SK-N-SH (cell line): Measurements from ENCODE around the gene MTUS2. TPM values are rescaled to one million over a fixed set of nuclear protein-coding genes. Genes with fewer than 3 reads are reported as not detected.

Experiments
- CTCF ChIA-PET: fragments of 300-600, 350-600 bp; formaldehyde crosslinking; extraction: SDS; loops from one replicate; lab custom pipeline; 2021; lab: Yijun Ruan, JAX
- POLR2A ChIA-PET: fragments of 350-600 bp; sonication (Branson Sonifier 250); formaldehyde crosslinking; extraction: SDS; loops from one replicate; lab custom pipeline; 2020; ENCODE audit warnings: antibody characterized with exemption, inconsistent platforms; lab: Yijun Ruan, JAX
- DNase-seq: peaks from one replicate; pipeline ENCODE4 v3.0.0; 2012
- H2AFZ ChIP-seq: fragments of 200-600 bp; sonication (generic); 2 replicates; pipeline ENCODE4 v1.8.1; 2016; ENCODE audit warnings: antibody characterized with exemption, mild to moderate bottlenecking, low read depth
- H3F3A ChIP-seq: fragments of 200-600 bp; sonication (generic); replicated peaks from 2 replicates; pipeline ENCODE3; 2016; ENCODE audit warnings: antibody characterized with exemption, mild to moderate bottlenecking; ENCODE audit not compliant: insufficient read depth
- H3K27ac ChIP-seq, 2 experiments: fragments of 200-500 bp in 1 of 2; fragments of 200-600 bp in 1 of 2; sonication (Bioruptor generic) in 1 of 2; sonication (generic), shearing (Covaris generic) in 1 of 2; 2 replicates each; pipeline versions ENCODE4 v1.5.1 to v1.6.1; 2014 to 2016; ENCODE audit warnings: low read depth in 2 of 2, inconsistent platforms in 1 of 2, low read length in 1 of 2, mild to moderate bottlenecking in 1 of 2, mixed read lengths in 1 of 2
- H3K27me3 ChIP-seq: fragments of 200-600 bp; sonication (generic), shearing (Covaris generic); 2 replicates; pipeline ENCODE4 v1.6.1; 2016; ENCODE audit warnings: mixed run types; ENCODE audit not compliant: insufficient read depth
- H3K36me3 ChIP-seq, 2 experiments: fragments of 200-500 bp in 1 of 2; fragments of 200-600 bp in 1 of 2; sonication (Bioruptor generic) in 1 of 2; sonication (generic) in 1 of 2; replicated peaks in 1 of 2; 2 replicates each; pipeline versions ENCODE3 to v1.5.1; 2014 to 2016; ENCODE audit warnings: low read length in 1 of 2, mild to moderate bottlenecking in 1 of 2; ENCODE audit not compliant: insufficient read depth in 2 of 2, control insufficient read depth in 1 of 2
- H3K4me1 ChIP-seq, 2 experiments: fragments of 200-500 bp in 1 of 2; fragments of 200-600 bp in 1 of 2; sonication (Bioruptor generic) in 1 of 2; sonication (generic), shearing (Covaris generic) in 1 of 2; 2 replicates each; pipeline versions ENCODE4 v1.5.1 to v1.6.1; 2014 to 2016; ENCODE audit warnings: low read depth in 1 of 2, low read length in 1 of 2, mixed run types in 1 of 2; ENCODE audit not compliant: insufficient read depth in 2 of 2, control insufficient read depth in 1 of 2
- H3K4me2 ChIP-seq: fragments of 200-600 bp; sonication (generic), shearing (Covaris generic); 2 replicates; pipeline ENCODE4 v1.6.1; 2017; ENCODE audit warnings: mixed run types
- H3K4me3 ChIP-seq, 2 experiments: fragments of 200-500 bp in 1 of 2; fragments of 200-600 bp in 1 of 2; sonication (Bioruptor generic) in 1 of 2; sonication (generic), shearing (Covaris generic) in 1 of 2; 2 replicates each; pipeline versions ENCODE4 v1.5.1 to v1.8.1; 2014 to 2016; ENCODE audit warnings: low read depth in 2 of 2, inconsistent platforms in 1 of 2, low read length in 1 of 2, mild to moderate bottlenecking in 1 of 2, mixed read lengths in 1 of 2, moderate library complexity in 1 of 2
- H3K79me2 ChIP-seq: fragments of 200-600 bp; sonication (generic); 2 replicates; pipeline ENCODE4 v1.8.1; 2017; ENCODE audit warnings: mild to moderate bottlenecking; ENCODE audit not compliant: insufficient read depth
- H3K9ac ChIP-seq: fragments of 200-600 bp; sonication (generic); 2 replicates; pipeline ENCODE4 v1.6.1; 2017; ENCODE audit warnings: mixed run types
- H3K9me2 ChIP-seq: fragments of 200-600 bp; sonication (generic); 2 replicates; pipeline ENCODE4 v1.6.1; 2017; ENCODE audit warnings: mixed run types
- H3K9me3 ChIP-seq: fragments of 200-600 bp; sonication (generic); 2 replicates; pipeline ENCODE4 v1.6.1; 2017; ENCODE audit warnings: mixed run types, mild to moderate bottlenecking, moderate library complexity
- H4K20me1 ChIP-seq: fragments of 200-600 bp; sonication (generic); 2 replicates; pipeline ENCODE4 v1.6.1; 2017; ENCODE audit warnings: mild to moderate bottlenecking, mixed run types; ENCODE audit not compliant: insufficient read depth
- CTCF ChIP-seq: fragments of 200-600 bp; sonication (generic); IDR thresholded peaks from 2 replicates; pipeline ENCODE4 v1.6.1; 2017; ENCODE audit warnings: antibody characterized with exemption, mild to moderate bottlenecking, moderate library complexity
- EP300 ChIP-seq, 2 experiments: IDR thresholded peaks; 2 replicates each; pipeline versions ENCODE4 v1.4.0 to v1.6.1; 2012; ENCODE audit warnings: borderline replicate concordance in 1 of 2, low read depth in 1 of 2, low read length in 1 of 2
- JUND ChIP-seq: IDR thresholded peaks from 2 replicates; pipeline ENCODE4 v1.4.0; 2012
- MAX ChIP-seq: IDR thresholded peaks from 2 replicates; pipeline ENCODE4 v1.4.0; 2012; ENCODE audit warnings: low read depth
- MEF2A ChIP-seq: IDR thresholded peaks from 2 replicates; pipeline ENCODE4 v1.4.0; 2012; ENCODE audit warnings: low read depth, borderline replicate concordance
- MXI1 ChIP-seq: IDR thresholded peaks from 2 replicates; pipeline ENCODE4 v1.6.1; 2012; ENCODE audit warnings: mild to moderate bottlenecking, low read depth, low read length, improper control_type of control experiment
- NFIC ChIP-seq: IDR thresholded peaks from 2 replicates; pipeline ENCODE4 v1.4.0; 2012; ENCODE audit warnings: borderline replicate concordance
- PBX3 ChIP-seq: IDR thresholded peaks from 2 replicates; pipeline ENCODE4; 2012
- RAD21 ChIP-seq: IDR thresholded peaks from 2 replicates; pipeline ENCODE4 v1.6.1; 2012; ENCODE audit warnings: mild to moderate bottlenecking, low read length
- RCOR1 ChIP-seq: fragments of 150-350 bp; IDR thresholded peaks from 2 replicates; pipeline ENCODE4 v1.6.1; 2017; ENCODE audit warnings: antibody characterized with exemption, low read length
- REST ChIP-seq: IDR thresholded peaks from 2 replicates; pipeline ENCODE4 v1.6.1; 2012; ENCODE audit warnings: mild to moderate bottlenecking, low read depth, low read length, moderate library complexity
- RXRA ChIP-seq: IDR thresholded peaks from 2 replicates; pipeline ENCODE4 v1.4.0; 2012; ENCODE audit warnings: low read depth, mild to moderate bottlenecking, borderline replicate concordance
- SIN3A ChIP-seq: IDR thresholded peaks from 2 replicates; pipeline ENCODE4 v1.6.1; 2012; ENCODE audit warnings: low read depth, mild to moderate bottlenecking, low read length, moderate library complexity, borderline replicate concordance
- TCF12 ChIP-seq: IDR thresholded peaks from 2 replicates; pipeline ENCODE4 v1.4.0; 2012
- TEAD4 ChIP-seq: IDR thresholded peaks from 2 replicates; pipeline ENCODE4 v1.4.0; 2012; ENCODE audit warnings: mild to moderate bottlenecking, borderline replicate concordance; ENCODE audit not compliant: insufficient read depth
- USF2 ChIP-seq: fragments of 150-350 bp; IDR thresholded peaks from 2 replicates; pipeline ENCODE4 v1.6.1; 2017; ENCODE audit warnings: antibody characterized with exemption, low read length, low read depth, borderline replicate concordance
- WGBS: methylation state at CpG from one replicate; pipeline ENCODE4 v1.1.6; 2017; ENCODE audit warnings: low lambda C conversion rate; 5-methylcytosine and 5-hydroxymethylcytosine counted together
- polyA plus RNA-seq, 3 experiments: library from polyadenylated mRNA; depleted of rRNA; stranded (reverse); fragments of >200 nt; gene quantifications; 2 replicates each; pipeline ENCODE4 v1.2.3, GENCODE V29; 2012

Gene MTUS2
- polyA plus RNA-seq, 1 of the 3 experiments (the other 2 are of a cell fraction): 1.7 TPM

GRCh38 chr13:29441306-29441705 is 621.2 kb downstream of the MTUS2 start:
- Histone ChIP-seq H3K9ac (no peak overlapping the region), H3K4me3 (no peak overlapping the region), H3K79me2 (no peaks in the 10 kb centered on the region), H3K27ac (no peak overlapping the region), H3K9me3 (no peaks in the 10 kb centered on the region), H3K9me2 (no peaks in the 10 kb centered on the region), H3K27me3 (no peaks in the 10 kb centered on the region; the same call in 1 of the 2 replicates), H3K4me1 (peaks cover 3 to 12% of the 10 kb centered on the region in 2 experiments; a peak in 3 of 4 replicates), H4K20me1 (no peaks in the 10 kb centered on the region), H3K36me3 (no peaks in the 10 kb centered on the region), H3K4me2 (no peak overlapping the region), H3F3A (peaks cover 9% of the 10 kb centered on the region), H2AFZ (no peak overlapping the region)
- no peak for DNase-seq
- TF ChIP-seq CTCF (no peak), RAD21 (no peak), MXI1 (no peak), JUND (no peak), RCOR1 (no peak), NFIC (no peak), MEF2A (no peak)
- CTCF ChIA-PET: interaction anchor here (2.0 to 2.8 kb wide), 2 partner anchors 14 to 31 kb away, joined by 7 to 8 read pairs; no protein-coding TSS in a partner anchor
- 95% methylated on average over 3 of the region's 5 CpGs for WGBS
- POLR2A ChIA-PET: no interaction called here

- no peaks in the 10 kb centered on the region for H3F3A ChIP-seq
Measured at GRCh38 chr13:29446016-29446415, 625.9 kb downstream of the MTUS2 start.

More at GRCh38 chr13:29446016-29446415, 625.9 kb downstream of the MTUS2 start:
- Histone ChIP-seq H3K9ac (no peak overlapping the region), H3K4me2 (no peak overlapping the region), H3K4me3 (no peak overlapping the region), H3K9me2 (no peaks in the 10 kb centered on the region), H3K27me3 (no peaks in the 10 kb centered on the region; the same call in 1 of the 2 replicates), H3K36me3 (no peaks in the 10 kb centered on the region), H3K27ac (no peak overlapping the region), H3K9me3 (peaks cover 5% of the 10 kb centered on the region; the same call in 1 of the 2 replicates), H3K4me1 (peaks cover 0 to 3% of the 10 kb centered on the region in 2 experiments; a peak in 1 of 4 replicates), H4K20me1 (no peaks in the 10 kb centered on the region), H2AFZ (no peak overlapping the region), H3K79me2 (no peaks in the 10 kb centered on the region)
- no peak for TF ChIP-seq EP300 (IDR thresholded peaks at IDR 0.05; ENCODE audit: borderline replicate concordance in 1 of 2, low read depth in 1 of 2, low read length in 1 of 2)
- TF ChIP-seq RXRA: no peak
- no peak for TF ChIP-seq USF2
- no peak for TF ChIP-seq MEF2A
- no peak for TF ChIP-seq SIN3A
- TF ChIP-seq REST: no peak
- no peak for TF ChIP-seq TEAD4
- TF ChIP-seq PBX3: no peak
- no peak for TF ChIP-seq TCF12
- no peak for TF ChIP-seq MAX
- DNase-seq: no peak
- 70% methylated on average over 3 of the region's 3 CpGs for WGBS
- ChIA-PET CTCF (interaction anchor here (2.0 kb wide), 1 partner anchor 11 kb away, joined by 4 read pairs; no protein-coding TSS in a partner anchor), POLR2A (no interaction called here)
